Progenitor cell of endocrine pancreas (in vitro differentiated cells): ENCODE results near the gene SYNE3. TPM values are rescaled to one million over a fixed set of nuclear protein-coding genes. Genes with fewer than 3 reads are reported as not detected.
A peak's percentile ranks its signal among the peaks of the same experiment; 100 is the strongest.

Experiments
- DNase-seq: peaks from one replicate; pipeline ENCODE4 v3.0.0; 2021; ENCODE audit warnings: low spot score; ENCODE audit not compliant: unreplicated experiment
- H3K27ac Mint-ChIP-seq: 2 replicates; pipeline ENCODE4 v1.8.0; 2021; ENCODE audit warnings: mild to moderate bottlenecking, moderate library complexity, mixed read lengths
- H3K27me3 Mint-ChIP-seq: 2 replicates; pipeline ENCODE4 v1.8.0; 2021; ENCODE audit warnings: mixed read lengths
- H3K36me3 Mint-ChIP-seq: 2 replicates; pipeline ENCODE4 v1.8.0; 2022; ENCODE audit warnings: mixed read lengths; ENCODE audit not compliant: insufficient read depth
- H3K4me1 Mint-ChIP-seq: 2 replicates; pipeline ENCODE4 v1.8.0; 2021; ENCODE audit warnings: low read depth, mixed read lengths
- H3K4me3 Mint-ChIP-seq: 2 replicates; pipeline ENCODE4 v1.8.0; 2021; ENCODE audit warnings: low read depth, mild to moderate bottlenecking, moderate library complexity, mixed read lengths
- H3K9me3 Mint-ChIP-seq: 2 replicates; pipeline ENCODE4 v1.8.0; 2021; ENCODE audit warnings: low read depth, mixed read lengths
- total RNA-seq: library from RNA; stranded (reverse); gene quantifications from 2 replicates; pipeline ENCODE4 v1.2.1, GENCODE V29; 2021
- TF ChIP-seq, protein P1 (sequence below): fragments of 200-600 bp; sonication (generic); IDR thresholded peaks from one replicate; pipeline ENCODE4 v1.5.0; 2021; ENCODE audit warnings: antibody characterized with exemption, mild to moderate bottlenecking; ENCODE audit not compliant: unreplicated experiment

SYNE3 gene
- total RNA-seq, 1 donor from 2014 or later = 0.31 TPM

DNA sequence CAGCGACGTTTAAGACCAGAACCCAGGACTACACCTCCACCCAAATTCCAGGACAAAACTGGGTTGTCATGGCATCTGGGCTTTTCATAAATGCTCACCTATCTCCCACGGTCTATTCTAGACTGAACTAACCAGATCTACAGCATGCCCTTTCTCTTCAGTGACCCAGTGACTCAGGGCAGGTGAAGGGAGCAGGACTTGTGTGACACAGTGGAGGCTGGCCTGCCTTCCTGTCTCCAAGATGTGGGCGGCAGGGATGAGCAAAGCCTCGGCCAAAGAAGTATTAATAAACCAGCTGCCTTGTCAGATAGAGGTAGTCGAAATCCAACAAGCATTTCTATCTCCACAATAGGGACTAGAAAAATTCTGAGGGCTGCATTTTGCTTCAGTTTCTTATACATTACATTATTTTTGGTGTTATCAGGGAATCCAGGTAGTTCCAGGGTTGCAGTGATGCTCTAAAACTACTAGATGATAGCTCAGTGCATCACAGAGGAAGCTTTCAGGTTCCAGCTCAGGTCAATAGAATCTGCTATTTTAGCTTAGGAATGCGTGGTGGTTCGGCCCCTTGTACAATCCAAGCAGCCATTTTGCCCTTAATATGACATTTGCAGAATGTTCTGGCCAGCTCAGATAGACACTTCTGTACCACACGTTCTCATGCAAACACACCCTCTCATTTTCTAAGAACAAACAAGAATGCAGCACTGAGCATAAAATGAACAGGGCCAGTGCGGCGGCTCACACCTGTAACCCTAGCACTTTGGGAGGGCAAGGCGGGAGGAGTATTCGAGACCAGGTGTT, 14.2 kb upstream of the SYNE3 start:
- no peak for DNase-seq
- Mint-ChIP-seq H3K4me1 (peaks cover 42% of the 10 kb centered on the region), H3K36me3 (no peaks in the 10 kb centered on the region), H3K9me3 (no peaks in the 10 kb centered on the region), H3K27me3 (no peaks in the 10 kb centered on the region), H3K27ac (no peak overlapping the region), H3K4me3 (no peak overlapping the region)
- TF ChIP-seq, protein P1, sequence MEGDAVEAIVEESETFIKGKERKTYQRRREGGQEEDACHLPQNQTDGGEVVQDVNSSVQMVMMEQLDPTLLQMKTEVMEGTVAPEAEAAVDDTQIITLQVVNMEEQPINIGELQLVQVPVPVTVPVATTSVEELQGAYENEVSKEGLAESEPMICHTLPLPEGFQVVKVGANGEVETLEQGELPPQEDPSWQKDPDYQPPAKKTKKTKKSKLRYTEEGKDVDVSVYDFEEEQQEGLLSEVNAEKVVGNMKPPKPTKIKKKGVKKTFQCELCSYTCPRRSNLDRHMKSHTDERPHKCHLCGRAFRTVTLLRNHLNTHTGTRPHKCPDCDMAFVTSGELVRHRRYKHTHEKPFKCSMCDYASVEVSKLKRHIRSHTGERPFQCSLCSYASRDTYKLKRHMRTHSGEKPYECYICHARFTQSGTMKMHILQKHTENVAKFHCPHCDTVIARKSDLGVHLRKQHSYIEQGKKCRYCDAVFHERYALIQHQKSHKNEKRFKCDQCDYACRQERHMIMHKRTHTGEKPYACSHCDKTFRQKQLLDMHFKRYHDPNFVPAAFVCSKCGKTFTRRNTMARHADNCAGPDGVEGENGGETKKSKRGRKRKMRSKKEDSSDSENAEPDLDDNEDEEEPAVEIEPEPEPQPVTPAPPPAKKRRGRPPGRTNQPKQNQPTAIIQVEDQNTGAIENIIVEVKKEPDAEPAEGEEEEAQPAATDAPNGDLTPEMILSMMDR = no peak

DNA sequence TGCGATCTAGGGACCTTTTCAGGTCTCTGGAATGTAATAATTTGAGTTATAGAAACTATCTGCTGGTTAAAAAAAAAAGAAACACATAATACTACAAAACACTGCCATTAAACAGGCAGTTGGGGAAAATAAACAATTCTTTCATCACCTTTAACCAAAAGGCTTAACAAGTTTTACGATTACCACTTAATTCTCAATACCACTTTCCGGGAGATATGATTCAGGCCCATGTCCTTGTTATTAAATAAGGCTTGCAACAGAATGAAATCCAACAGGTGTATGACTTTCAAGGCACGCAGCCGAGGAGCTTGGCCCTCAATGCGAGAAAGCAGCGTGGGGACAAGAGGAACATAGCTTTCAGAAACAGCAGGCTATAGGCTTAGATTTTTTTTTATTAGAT, 12.8 kb upstream of the SYNE3 start:
- TF ChIP-seq, protein P1 = no peak
- H3K4me1 Mint-ChIP-seq = peaks cover 47% of the 10 kb centered on the region
- no peak for DNase-seq
- H3K9me3 Mint-ChIP-seq = no peaks in the 10 kb centered on the region
- no peaks in the 10 kb centered on the region for H3K27me3 Mint-ChIP-seq
- peak overlapping the region; percentile 46 for H3K27ac Mint-ChIP-seq
- no peak overlapping the region for H3K4me3 Mint-ChIP-seq
- no peaks in the 10 kb centered on the region for H3K36me3 Mint-ChIP-seq

DNA sequence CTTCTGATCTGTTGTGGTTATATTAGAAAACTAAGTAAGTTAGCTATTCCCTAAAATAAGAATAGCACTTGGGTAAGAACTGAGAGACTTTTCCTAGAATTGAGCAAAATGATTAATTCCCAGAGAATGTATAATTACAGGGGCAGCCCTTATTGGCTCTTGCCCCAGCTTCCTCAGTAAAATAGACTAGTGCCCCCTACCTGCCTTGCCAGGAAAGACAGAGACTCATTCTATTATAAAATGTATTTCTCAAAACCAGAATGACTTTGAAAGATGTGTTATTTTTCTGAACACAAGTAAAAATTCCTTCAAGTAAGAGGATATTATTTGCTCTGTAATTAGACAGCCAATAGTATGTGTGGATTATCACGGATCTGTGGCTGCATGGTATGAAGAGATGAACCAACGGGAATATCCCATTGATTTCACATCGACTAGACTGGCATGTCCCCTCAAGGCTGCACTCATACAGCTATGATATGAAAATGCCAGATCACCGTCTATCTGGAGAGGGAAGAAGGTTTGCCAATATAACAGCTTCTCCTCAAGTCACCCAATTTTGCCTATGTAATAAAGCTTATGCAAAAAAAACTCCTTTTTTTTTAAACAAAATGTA, 11.0 kb upstream of the SYNE3 start:
- Mint-ChIP-seq H3K27ac (no peak overlapping the region), H3K9me3 (no peaks in the 10 kb centered on the region), H3K4me1 (peaks cover 43% of the 10 kb centered on the region), H3K36me3 (no peaks in the 10 kb centered on the region), H3K27me3 (no peaks in the 10 kb centered on the region), H3K4me3 (no peak overlapping the region)
- TF ChIP-seq, protein P1 = peak; percentile 76
- DNase-seq = no peak

DNA sequence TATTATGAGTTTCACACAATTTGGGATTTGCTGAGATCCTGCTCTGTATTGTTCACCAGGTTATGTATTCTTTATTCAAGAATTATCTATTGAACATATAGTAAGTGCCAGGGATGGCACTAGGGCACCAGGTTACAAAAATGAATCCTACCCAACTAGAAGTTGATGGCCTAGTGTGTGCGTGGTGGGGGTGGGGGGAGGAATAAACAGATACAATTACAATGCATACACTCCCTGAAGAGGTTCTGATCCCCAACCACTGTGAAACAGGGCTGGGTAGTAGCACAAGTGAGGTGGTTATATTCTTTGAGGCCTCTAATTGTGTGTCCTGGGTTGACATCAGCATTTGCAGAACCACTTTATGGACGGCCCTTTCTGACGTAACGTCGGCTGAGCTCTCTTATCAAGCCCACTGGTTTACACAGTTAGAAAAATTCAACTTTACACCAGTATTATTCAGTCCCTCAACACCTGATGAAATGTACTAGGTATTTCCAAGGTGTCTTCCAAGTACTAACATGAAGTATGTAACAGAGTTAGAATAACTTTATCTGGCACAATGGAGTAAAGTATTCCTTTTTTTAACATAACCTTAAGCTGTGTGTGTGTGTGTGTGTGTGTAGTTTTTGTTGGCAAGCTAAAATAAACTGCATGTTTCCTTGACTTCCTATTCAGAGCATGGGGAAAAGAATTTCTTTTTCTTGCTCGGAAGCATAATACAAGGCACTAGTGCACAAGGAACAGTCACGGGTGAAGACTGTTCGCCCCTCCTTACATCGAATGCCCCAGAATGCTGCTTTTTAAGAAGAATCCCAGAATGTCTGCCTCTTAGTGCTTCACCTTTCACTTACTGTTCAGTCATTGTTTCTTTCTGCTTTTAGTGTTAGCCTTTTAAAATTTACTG, 10.3 kb upstream of the SYNE3 start:
- Mint-ChIP-seq H3K27ac (no peak overlapping the region), H3K4me3 (no peak overlapping the region), H3K4me1 (peaks cover 36% of the 10 kb centered on the region), H3K36me3 (no peaks in the 10 kb centered on the region), H3K9me3 (no peaks in the 10 kb centered on the region), H3K27me3 (no peaks in the 10 kb centered on the region)
- DNase-seq = no peak
- TF ChIP-seq, protein P1 = no peak

DNA sequence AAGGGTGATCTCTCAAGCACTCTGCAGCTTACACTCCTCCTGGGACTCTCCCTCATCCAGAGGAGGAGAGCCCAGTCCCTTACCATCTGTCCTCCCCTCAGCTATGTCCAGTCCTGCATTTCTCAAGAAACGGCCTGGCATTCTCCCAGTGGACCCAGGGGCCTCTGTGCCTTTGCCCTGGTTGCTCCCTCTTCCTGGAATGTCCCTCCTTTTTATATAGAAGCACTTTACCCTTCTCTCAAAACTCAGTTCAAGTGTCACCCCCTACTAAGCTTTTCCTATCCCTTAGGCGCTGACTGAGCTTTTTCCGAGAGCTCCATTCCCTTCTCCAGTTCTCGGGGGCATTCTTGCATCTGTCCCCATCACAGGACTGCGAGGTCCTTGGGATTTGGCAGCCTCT, 9.5 kb upstream of the SYNE3 start:
- TF ChIP-seq, protein P1 = no peak
- no peak for DNase-seq
- Mint-ChIP-seq H3K36me3 (no peaks in the 10 kb centered on the region), H3K4me1 (peaks cover 31% of the 10 kb centered on the region), H3K27me3 (no peaks in the 10 kb centered on the region), H3K4me3 (no peak overlapping the region), H3K9me3 (no peaks in the 10 kb centered on the region), H3K27ac (peak overlapping the region; percentile 43)
